Activated T-helper 2 cell treated with anti-CD3 and anti-CD28 coated beads, Interferon-gamma antibody, Interleukin-2, Interleukin-4, amounts not matched to agents 10 μg/mL and 5 μg/mL and 100 μg/mL, durations not matched to agents 14 hours and 24 hours and 36 hours (primary cell): ENCODE measurements around the gene CRTAC1. TPM values are rescaled to one million over a fixed set of nuclear protein-coding genes. Genes with fewer than 3 reads are reported as not detected.

Experiments
- DNase-seq: peaks from one replicate; pipeline ENCODE4 v3.0.0; 2021; ENCODE audit warnings: low spot score
- H3K27ac Mint-ChIP-seq: one replicate; pipeline ENCODE4 v1.8.0; 2021; ENCODE audit warnings: mixed read lengths
- H3K27me3 Mint-ChIP-seq: one replicate; pipeline ENCODE4 v1.8.0; 2021; ENCODE audit warnings: low read depth, mixed read lengths
- H3K36me3 Mint-ChIP-seq: one replicate; pipeline ENCODE4 v1.8.0; 2021; ENCODE audit warnings: low read depth, mixed read lengths
- H3K4me1 Mint-ChIP-seq: one replicate; pipeline ENCODE4 v1.8.0; 2021; ENCODE audit warnings: low read depth, mixed read lengths
- H3K4me3 Mint-ChIP-seq: one replicate; pipeline ENCODE4 v1.8.0; 2021; ENCODE audit warnings: low read depth, mild to moderate bottlenecking, moderate library complexity, mixed read lengths
- H3K9me3 Mint-ChIP-seq: one replicate; pipeline ENCODE4 v1.8.0; 2021; ENCODE audit warnings: mixed read lengths
- intact Hi-C: fragments of 100-400 bp; cut with micrococcal nuclease; formaldehyde crosslinking; loops from one replicate; pipeline ENCODE4 v1.15.1; 2023
- total RNA-seq: library from RNA; stranded (reverse); gene quantifications from 2 replicates; pipeline ENCODE4 v1.2.3, GENCODE V29; 2022

Gene CRTAC1
- total RNA-seq, 1 donor from 2014 or later, result not detected

DNA sequence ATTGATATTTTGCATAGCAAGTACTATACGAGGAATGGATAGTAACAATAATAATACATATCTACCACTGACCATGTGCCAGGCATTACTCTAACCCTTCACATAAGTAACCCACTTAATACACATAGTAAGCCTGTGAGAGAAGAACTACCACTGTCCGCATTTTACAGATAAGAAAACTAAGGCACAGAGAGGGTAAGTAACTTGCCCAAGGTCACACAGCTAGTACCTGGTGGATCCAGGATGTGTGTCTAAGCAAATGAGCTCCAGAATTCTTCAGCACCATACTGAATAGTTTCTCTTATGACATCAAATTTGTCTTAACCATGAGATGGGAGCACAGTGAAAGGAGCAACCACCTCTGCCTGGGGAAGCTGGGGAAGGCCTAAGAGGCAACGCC is 10.2 kb downstream of the CRTAC1 start:
- no peaks in the 10 kb centered on the region for H3K36me3 Mint-ChIP-seq
- H3K4me3 Mint-ChIP-seq, result no peak overlapping the region
- H3K9me3 Mint-ChIP-seq, result no peaks in the 10 kb centered on the region
- no peaks in the 10 kb centered on the region for H3K4me1 Mint-ChIP-seq
- no peak overlapping the region for H3K27ac Mint-ChIP-seq
- no peak for DNase-seq
- H3K27me3 Mint-ChIP-seq, result peaks cover 8% of the 10 kb centered on the region
- intact Hi-C loops, result no loop called here

DNA sequence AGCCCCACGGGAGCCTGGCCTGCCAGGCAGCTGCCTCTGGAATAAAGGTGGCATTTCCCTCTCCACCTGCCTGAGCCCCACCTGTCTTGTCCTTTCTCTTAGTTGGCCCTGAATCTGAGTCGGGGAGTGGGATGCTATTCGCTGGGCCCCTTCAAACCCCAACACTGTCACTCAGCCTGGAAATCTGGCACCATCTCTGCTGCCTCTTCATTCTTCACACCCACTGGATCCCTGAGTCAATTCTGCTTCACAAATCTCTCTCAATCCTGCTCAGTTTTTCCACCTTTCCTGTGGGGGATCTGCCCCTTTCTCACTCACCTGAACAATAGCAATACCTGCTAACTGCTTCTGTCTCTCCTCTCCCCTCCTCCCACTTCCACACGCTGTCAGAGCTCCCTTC is 10.6 kb downstream of the CRTAC1 start:
- peaks cover 5% of the 10 kb centered on the region for H3K27me3 Mint-ChIP-seq
- intact Hi-C loops, result no loop called here
- no peak overlapping the region for H3K4me3 Mint-ChIP-seq
- H3K36me3 Mint-ChIP-seq, result no peaks in the 10 kb centered on the region
- H3K4me1 Mint-ChIP-seq, result no peaks in the 10 kb centered on the region
- no peak overlapping the region for H3K27ac Mint-ChIP-seq
- DNase-seq, result no peak
- H3K9me3 Mint-ChIP-seq, result no peaks in the 10 kb centered on the region

DNA sequence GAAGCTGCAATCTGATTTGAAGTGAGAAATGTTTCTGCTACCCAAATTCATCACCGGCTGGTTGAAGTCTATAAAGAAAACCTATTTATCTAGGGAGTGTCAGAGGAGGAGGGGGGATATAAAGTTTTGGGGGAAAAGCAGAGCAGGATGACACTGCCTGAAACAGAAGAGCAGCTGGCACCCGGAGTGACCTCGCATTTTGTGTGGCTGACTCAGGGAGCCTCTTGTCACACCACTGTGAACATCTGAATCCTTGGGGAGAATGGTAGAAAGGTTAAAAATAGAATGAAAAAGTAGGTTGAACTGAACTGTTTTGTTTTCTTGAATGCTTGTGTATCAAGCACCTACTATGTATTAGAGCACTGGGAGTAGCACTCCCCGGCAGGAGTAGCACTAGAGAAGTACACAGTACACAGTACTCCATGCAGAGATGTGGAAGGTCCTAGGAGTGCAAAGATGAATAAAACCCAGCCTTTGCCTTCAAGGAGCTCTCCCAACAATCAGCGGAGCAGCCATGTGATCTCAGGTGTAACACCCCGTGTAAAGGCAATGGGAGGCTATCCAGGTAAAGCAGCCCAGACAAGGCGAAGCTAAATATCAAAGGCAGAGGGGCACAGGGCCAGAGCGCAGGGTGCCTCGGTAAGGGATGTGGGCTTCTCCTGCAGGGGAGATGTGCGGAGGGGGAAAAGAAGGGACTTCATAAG is 13.5 kb downstream of the CRTAC1 start:
- H3K4me3 Mint-ChIP-seq, result no peak overlapping the region
- H3K9me3 Mint-ChIP-seq, result no peaks in the 10 kb centered on the region
- DNase-seq, result no peak
- H3K27me3 Mint-ChIP-seq, result peaks cover 6% of the 10 kb centered on the region
- no peak overlapping the region for H3K27ac Mint-ChIP-seq
- no peaks in the 10 kb centered on the region for H3K36me3 Mint-ChIP-seq
- H3K4me1 Mint-ChIP-seq, result no peaks in the 10 kb centered on the region
- intact Hi-C loops, result no loop called here

DNA sequence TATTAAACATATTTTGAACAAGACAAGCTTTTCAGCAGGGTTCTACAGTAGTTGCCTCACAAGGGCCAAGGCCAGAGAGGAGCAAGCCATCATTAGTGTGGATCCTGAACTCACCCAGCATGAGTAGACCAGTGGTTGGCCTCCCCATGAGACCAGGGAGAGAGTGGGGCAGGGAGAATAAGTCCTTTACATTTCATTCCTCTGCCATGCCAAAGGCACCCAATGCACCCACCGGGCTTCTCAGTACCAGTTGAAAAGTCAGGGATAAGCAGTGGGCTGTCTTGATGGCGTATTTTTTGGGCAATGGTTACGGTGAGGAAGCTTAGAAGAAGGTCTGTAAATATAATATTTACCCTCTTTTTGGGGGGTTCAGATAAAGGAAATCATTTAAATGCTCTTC is 16.6 kb downstream of the CRTAC1 start:
- no peak for DNase-seq
- H3K27me3 Mint-ChIP-seq, result peaks cover 5% of the 10 kb centered on the region
- no peaks in the 10 kb centered on the region for H3K9me3 Mint-ChIP-seq
- H3K4me1 Mint-ChIP-seq, result no peaks in the 10 kb centered on the region
- intact Hi-C loops, result no loop called here
- H3K27ac Mint-ChIP-seq, result no peak overlapping the region
- no peak overlapping the region for H3K4me3 Mint-ChIP-seq
- H3K36me3 Mint-ChIP-seq, result no peaks in the 10 kb centered on the region

DNA sequence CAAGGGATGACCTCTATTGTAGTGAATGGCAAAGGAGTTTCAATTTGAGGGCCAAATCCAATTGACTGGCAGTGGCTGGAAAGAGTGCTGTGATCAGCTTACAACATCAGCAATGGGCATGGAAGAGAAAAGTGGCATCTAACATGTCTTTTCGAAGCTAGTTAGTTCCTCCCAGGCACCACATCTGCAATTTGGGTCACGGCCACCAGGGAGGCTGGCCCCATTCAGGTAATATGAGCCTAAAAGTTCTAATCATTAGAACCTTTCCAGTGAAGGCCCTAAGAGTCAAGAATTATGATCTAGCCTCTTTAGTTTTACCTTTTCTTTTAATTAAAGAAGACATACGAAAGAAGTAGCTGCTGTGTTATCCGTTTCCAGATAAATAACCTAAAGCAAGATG is 17.3 kb downstream of the CRTAC1 start:
- Mint-ChIP-seq H3K27ac (no peak overlapping the region), H3K27me3 (peaks cover 9% of the 10 kb centered on the region), H3K9me3 (no peaks in the 10 kb centered on the region), H3K4me1 (no peaks in the 10 kb centered on the region), H3K4me3 (no peak overlapping the region), H3K36me3 (no peaks in the 10 kb centered on the region)
- no peak for DNase-seq
- intact Hi-C loops, result no loop called here

DNA sequence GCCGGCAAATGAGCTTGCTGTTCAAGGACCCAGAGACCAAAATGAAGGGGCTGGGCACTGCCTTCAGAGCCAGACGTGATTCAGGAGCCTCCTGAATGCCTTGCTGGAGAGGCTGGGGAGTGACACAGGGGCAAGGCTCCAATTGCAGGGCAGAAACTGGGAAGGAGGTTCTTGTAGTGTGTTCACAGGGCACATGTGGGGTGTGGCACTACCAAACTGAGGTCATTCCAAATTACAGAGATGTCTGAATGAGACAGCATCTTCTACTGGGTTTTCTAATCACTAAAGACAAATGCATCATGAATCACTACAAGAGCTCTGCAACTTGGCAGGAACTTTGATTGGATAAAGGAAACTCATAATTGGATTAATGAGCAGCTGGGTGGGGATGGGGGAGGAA is 17.8 kb downstream of the CRTAC1 start:
- Mint-ChIP-seq H3K4me1 (no peaks in the 10 kb centered on the region), H3K4me3 (no peak overlapping the region), H3K27me3 (peaks cover 11% of the 10 kb centered on the region), H3K36me3 (no peaks in the 10 kb centered on the region), H3K27ac (no peak overlapping the region), H3K9me3 (no peaks in the 10 kb centered on the region)
- intact Hi-C loops, result no loop called here
- DNase-seq, result no peak

DNA sequence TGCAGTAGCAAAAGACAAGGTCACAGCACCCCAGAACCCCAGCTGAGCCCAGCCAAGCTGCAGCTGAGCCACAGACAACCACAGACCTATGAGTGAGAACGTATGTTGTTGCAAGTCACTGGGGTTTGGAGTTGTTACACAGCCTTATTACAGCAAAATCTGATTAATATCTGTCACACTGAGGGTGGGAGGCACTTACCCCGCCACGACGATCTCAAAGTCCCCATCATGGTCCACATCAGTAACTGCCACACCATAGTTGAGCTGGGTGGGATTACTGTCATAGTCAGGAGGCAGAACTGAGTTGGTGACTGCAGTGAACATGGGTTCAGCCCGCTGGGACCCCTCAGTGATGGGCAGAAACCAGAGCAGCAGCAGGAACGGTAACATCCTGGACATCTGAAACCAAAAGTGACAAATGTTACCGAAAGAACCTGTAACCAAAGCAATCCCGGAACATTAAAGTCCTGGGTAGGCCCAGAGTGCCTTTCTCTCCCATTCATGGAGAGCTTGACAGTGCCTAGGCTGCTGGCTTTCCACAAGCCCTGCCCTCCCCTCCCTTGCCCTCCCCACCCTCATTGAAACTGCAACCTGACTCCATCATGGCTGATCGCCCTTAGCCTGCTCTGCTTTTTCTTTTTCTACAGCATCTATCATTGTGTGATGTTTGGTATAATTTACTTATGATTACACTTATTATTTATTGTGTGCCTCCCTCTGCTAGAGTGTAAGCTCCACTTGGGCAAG is 19.3 kb downstream of the CRTAC1 start:
- no peak overlapping the region for H3K4me3 Mint-ChIP-seq
- no peaks in the 10 kb centered on the region for H3K36me3 Mint-ChIP-seq
- H3K27ac Mint-ChIP-seq, result no peak overlapping the region
- no peak for DNase-seq
- peaks cover 23% of the 10 kb centered on the region for H3K27me3 Mint-ChIP-seq
- peaks cover 2% of the 10 kb centered on the region for H3K4me1 Mint-ChIP-seq
- intact Hi-C loops, result no loop called here
- no peaks in the 10 kb centered on the region for H3K9me3 Mint-ChIP-seq

DNA sequence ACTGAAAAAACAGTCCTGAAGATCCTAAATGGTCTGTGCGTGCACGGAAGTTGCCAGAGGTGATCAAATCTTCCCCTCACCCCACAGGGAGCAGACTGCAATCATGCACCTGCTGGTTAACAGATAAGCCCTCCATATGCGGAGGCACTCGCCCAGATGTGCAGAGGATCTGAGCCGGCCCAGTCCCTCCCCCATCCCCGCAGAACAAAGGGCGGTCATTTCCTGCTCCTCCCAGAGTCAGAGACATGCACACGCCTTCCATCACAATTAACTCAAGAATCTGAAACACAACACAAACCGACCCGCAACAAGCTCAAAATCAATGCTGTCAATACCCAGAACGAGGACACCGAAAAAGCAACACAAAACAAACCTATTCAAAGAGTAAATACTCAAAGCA is 24.2 kb downstream of the CRTAC1 start:
- H3K36me3 Mint-ChIP-seq, result no peaks in the 10 kb centered on the region
- H3K27me3 Mint-ChIP-seq, result peaks cover 20% of the 10 kb centered on the region
- no peaks in the 10 kb centered on the region for H3K9me3 Mint-ChIP-seq
- peaks cover 2% of the 10 kb centered on the region for H3K4me1 Mint-ChIP-seq
- no peak overlapping the region for H3K27ac Mint-ChIP-seq
- no peak for DNase-seq
- intact Hi-C loops, result no loop called here
- H3K4me3 Mint-ChIP-seq, result no peak overlapping the region

DNA sequence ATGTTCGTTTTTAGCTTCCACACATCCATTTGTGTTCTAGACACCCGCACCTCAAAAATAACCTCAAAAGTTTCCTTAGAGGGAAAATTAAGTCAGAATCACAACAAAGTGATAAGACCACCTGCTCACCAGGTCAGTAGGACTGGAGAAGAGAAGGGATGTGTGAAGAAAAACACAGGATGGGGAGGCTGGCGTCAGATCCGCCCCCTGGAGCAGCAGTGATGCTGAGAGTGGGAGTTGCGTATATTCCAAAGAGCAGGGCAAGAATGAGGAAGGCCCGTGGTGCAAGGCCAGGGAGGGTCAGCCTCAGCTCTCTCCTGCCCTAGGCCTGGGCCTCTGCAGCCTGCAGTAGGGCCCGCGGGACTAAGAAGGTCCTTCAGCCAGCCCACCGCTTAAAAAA is 28.7 kb downstream of the CRTAC1 start:
- H3K36me3 Mint-ChIP-seq, result no peaks in the 10 kb centered on the region
- H3K9me3 Mint-ChIP-seq, result peaks cover 5% of the 10 kb centered on the region
- H3K4me3 Mint-ChIP-seq, result no peak overlapping the region
- H3K4me1 Mint-ChIP-seq, result peaks cover 2% of the 10 kb centered on the region
- H3K27me3 Mint-ChIP-seq, result peaks cover 8% of the 10 kb centered on the region
- intact Hi-C loops, result no loop called here
- no peak overlapping the region for H3K27ac Mint-ChIP-seq
- no peak for DNase-seq

DNA sequence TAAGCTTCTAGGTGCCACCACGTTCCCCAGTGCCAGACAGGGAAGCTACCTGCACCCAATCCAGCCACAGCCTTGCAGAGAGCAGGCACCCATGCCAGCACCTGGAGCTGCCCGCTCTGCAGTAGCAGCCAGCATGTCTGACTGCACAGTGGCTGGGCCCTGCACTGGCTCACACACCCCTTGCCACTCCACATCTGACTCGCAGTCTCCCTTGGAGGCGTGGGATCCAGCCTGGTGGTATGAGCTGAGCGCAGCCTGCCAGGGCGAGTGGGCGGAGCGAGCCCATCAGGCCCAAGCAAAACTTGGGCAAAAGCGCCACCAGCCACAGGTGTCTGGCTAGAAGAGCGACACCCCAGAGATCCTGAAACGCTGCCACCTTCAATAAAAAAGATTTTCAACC is 30.1 kb downstream of the CRTAC1 start:
- intact Hi-C loops, result no loop called here
- Mint-ChIP-seq H3K9me3 (peaks cover 5% of the 10 kb centered on the region), H3K4me1 (no peaks in the 10 kb centered on the region), H3K36me3 (no peaks in the 10 kb centered on the region), H3K27ac (no peak overlapping the region), H3K4me3 (no peak overlapping the region), H3K27me3 (peaks cover 2% of the 10 kb centered on the region)
- DNase-seq, result no peak

DNA sequence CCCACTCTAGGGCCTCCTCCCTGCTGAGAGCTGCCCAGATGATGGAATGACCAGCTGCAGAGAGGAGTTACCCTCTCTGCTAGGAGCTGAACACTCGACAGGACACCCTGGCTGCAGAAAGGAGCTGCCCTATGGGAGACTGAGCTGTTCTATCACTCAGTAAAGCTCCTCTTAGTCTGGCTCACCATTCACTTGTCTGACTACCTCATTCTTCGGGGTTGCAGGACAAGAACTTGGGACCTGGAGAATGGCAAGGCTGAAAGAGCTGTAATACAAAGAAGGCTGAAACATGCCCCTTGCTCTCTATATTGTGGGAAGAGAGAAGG is 30.5 kb downstream of the CRTAC1 start:
- Mint-ChIP-seq H3K9me3 (peaks cover 5% of the 10 kb centered on the region), H3K27me3 (peaks cover 2% of the 10 kb centered on the region), H3K27ac (no peak overlapping the region), H3K36me3 (no peaks in the 10 kb centered on the region), H3K4me3 (no peak overlapping the region), H3K4me1 (no peaks in the 10 kb centered on the region)
- no peak for DNase-seq
- intact Hi-C loops, result no loop called here

DNA sequence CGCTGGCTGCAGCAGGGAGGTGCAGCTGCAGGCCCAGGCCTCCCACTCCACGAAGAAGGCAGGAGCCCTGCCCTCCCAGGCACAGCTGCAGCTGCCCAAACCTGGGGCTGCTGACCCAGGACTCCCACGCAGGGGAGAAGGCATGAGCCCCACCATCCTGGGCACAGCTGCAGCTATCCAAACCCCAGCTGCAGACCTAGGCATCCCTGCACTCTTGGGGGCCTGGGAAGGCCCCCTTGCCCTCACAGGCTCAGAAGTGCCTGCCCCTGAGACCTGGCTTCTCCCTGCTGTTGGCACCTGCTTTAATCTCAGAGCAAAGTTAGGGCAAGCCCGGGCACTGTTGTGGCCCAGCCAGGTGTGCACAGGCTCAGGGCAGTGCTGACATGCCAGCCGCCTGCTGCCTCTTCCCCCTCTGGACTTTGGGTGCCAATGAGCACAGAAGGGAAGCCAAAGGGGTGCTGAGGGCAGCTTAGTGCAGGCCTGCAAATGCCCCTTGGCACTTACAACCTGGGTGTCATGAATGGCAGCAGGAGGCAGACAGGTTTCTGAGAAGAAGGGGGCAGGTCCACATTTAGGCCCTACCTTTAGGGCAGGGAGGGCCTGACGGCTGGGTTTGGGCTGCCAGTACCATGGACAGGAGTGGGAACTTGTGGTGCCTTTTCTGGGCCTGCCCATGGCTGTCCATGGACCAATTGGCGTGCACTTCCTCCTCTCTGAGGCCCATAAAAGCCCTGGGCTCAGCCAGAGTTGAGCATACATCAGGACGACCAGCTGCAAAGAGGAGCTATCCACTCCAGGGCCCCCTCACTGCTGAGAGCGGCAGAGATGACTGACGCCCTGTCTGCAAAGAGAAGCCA is 31.1 kb downstream of the CRTAC1 start:
- no peak for DNase-seq
- Mint-ChIP-seq H3K4me3 (no peak overlapping the region), H3K36me3 (no peaks in the 10 kb centered on the region), H3K27me3 (peaks cover 2% of the 10 kb centered on the region), H3K4me1 (no peaks in the 10 kb centered on the region), H3K27ac (no peak overlapping the region), H3K9me3 (peaks cover 5% of the 10 kb centered on the region)
- intact Hi-C loops, result no loop called here

DNA sequence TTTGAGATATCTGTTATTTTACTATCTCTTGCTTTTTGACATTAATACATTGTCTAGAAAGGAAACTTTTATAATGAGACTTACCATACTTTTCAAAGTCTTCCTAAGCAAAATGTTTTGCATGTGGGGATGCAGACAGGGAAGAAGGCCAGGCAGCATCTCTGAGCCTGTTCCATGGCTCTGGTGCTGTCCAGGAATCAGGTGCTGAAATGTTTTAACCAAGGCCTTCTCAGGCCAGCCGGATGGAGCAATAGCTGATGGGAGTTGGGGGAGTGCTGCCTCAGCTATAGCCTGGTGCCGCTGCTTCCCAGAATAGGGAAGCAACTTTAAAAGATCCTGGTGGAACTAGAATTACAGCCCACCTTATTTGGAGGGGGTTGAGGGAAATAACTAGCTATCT is 38.5 kb downstream of the CRTAC1 start:
- Mint-ChIP-seq H3K9me3 (no peaks in the 10 kb centered on the region), H3K27me3 (peaks cover 2% of the 10 kb centered on the region), H3K4me1 (no peaks in the 10 kb centered on the region), H3K27ac (no peak overlapping the region), H3K36me3 (no peaks in the 10 kb centered on the region), H3K4me3 (no peak overlapping the region)
- intact Hi-C loops, result no loop called here
- DNase-seq, result no peak
